Trophoblast cell (in vitro differentiated cells and primary cell): Measurements from ENCODE around the gene EPB41L1.

Experiments used
- DNase-seq, 2 donors: peaks; one replicate each; pipeline ENCODE4 v3.0.0-alpha.2; 2016
- H2AFZ ChIP-seq: 2 replicates; pipeline ENCODE4 v1.6.1; 2013; ENCODE audit warnings: low read length, moderate library complexity, mild to moderate bottlenecking; ENCODE audit not compliant: insufficient read depth, poor library complexity
- H2AK5ac ChIP-seq: 2 replicates; pipeline ENCODE4 v1.6.1; 2013; ENCODE audit warnings: mild to moderate bottlenecking, low read length
- H2BK120ac ChIP-seq: 2 replicates; pipeline ENCODE4 v1.6.1; 2013; ENCODE audit warnings: low read length, mild to moderate bottlenecking, moderate library complexity; ENCODE audit not compliant: insufficient read depth, poor library complexity
- H2BK12ac ChIP-seq: 2 replicates; pipeline ENCODE4 v1.6.1; 2013; ENCODE audit warnings: mild to moderate bottlenecking, low read length, moderate library complexity
- H2BK5ac ChIP-seq: 2 replicates; pipeline ENCODE4 v1.6.1; 2013; ENCODE audit warnings: low read length, low read depth, moderate library complexity, mild to moderate bottlenecking; ENCODE audit not compliant: poor library complexity
- H3K14ac ChIP-seq: 2 replicates; pipeline ENCODE4 v1.6.1; 2013; ENCODE audit warnings: mild to moderate bottlenecking, low read length
- H3K18ac ChIP-seq: 2 replicates; pipeline ENCODE4 v1.6.1; 2013; ENCODE audit warnings: mild to moderate bottlenecking, low read length
- H3K23ac ChIP-seq: 2 replicates; pipeline ENCODE4 v1.6.1; 2013; ENCODE audit warnings: low read length
- H3K27ac ChIP-seq: 2 replicates; pipeline ENCODE4 v1.5.1; 2013; ENCODE audit warnings: low read depth, mild to moderate bottlenecking, inconsistent platforms, low read length, moderate library complexity
- H3K27me3 ChIP-seq: 2 replicates; pipeline ENCODE4 v1.6.1; 2013; ENCODE audit warnings: inconsistent platforms, mild to moderate bottlenecking, low read length, moderate library complexity; ENCODE audit not compliant: insufficient read depth
- H3K36me3 ChIP-seq, 2 experiments: 1 replicate in 1 of 2; 2 replicates in 1 of 2; pipeline ENCODE4 v1.6.1; 2013; ENCODE audit warnings: low read length in 2 of 2, mild to moderate bottlenecking in 2 of 2, moderate library complexity in 1 of 2; ENCODE audit not compliant: insufficient read depth in 2 of 2, control insufficient read depth in 1 of 2
- H3K4ac ChIP-seq: 2 replicates; pipeline ENCODE4 v1.6.1; 2013; ENCODE audit warnings: low read depth, mild to moderate bottlenecking, low read length, moderate library complexity
- H3K4me1 ChIP-seq, 2 experiments: 1 replicate in 1 of 2; 2 replicates in 1 of 2; pipeline ENCODE4 v1.6.1; 2013; ENCODE audit warnings: low read length in 2 of 2, mild to moderate bottlenecking in 2 of 2, moderate library complexity in 1 of 2; ENCODE audit not compliant: insufficient read depth in 2 of 2, control insufficient read depth in 1 of 2
- H3K4me2 ChIP-seq: 2 replicates; pipeline ENCODE4 v1.6.1; 2013; ENCODE audit warnings: inconsistent platforms, mild to moderate bottlenecking, low read length, moderate library complexity
- H3K4me3 ChIP-seq: 2 replicates; pipeline ENCODE4 v1.5.1; 2013; ENCODE audit warnings: mild to moderate bottlenecking, low read depth, low read length, inconsistent platforms
- H3K79me1 ChIP-seq: one replicate; pipeline ENCODE4 v1.6.1; 2013; ENCODE audit warnings: low read length
- H3K79me2 ChIP-seq: 2 replicates; pipeline ENCODE4 v1.6.1; 2013; ENCODE audit warnings: low read length, mild to moderate bottlenecking; ENCODE audit not compliant: control insufficient read depth, insufficient read depth, poor library complexity
- H3K9ac ChIP-seq: 2 replicates; pipeline ENCODE4 v1.6.1; 2013; ENCODE audit warnings: mild to moderate bottlenecking, low read length
- H3K9me3 ChIP-seq: 2 replicates; pipeline ENCODE4 v1.6.1; 2013; ENCODE audit warnings: low read depth, mild to moderate bottlenecking, control low read depth, inconsistent platforms, low read length; ENCODE audit not compliant: insufficient read depth
- H4K12ac ChIP-seq: 2 replicates; pipeline ENCODE4 v1.6.1; 2013; ENCODE audit warnings: low read depth, mild to moderate bottlenecking, low read length, moderate library complexity
- H4K8ac ChIP-seq: 2 replicates; pipeline ENCODE4 v1.6.1; 2013; ENCODE audit warnings: low read depth, mild to moderate bottlenecking, low read length, moderate library complexity
- H4K91ac ChIP-seq: one replicate; pipeline ENCODE4 v1.6.1; 2013; ENCODE audit warnings: low read depth, mild to moderate bottlenecking, low read length, moderate library complexity
- WGBS: extraction: QIAGEN DNeasy Blood & Tissue Kit; methylation state at CpG from one replicate; pipeline ENCODE4 v1.1.7; 2013; ENCODE audit warnings: missing lambda C conversion rate; ENCODE audit not compliant: insufficient read length, insufficient coverage; ENCODE audit errors: extremely low coverage; 5-methylcytosine and 5-hydroxymethylcytosine counted together

EPB41L1 gene

GRCh38 chr20:36275011-36275410, 120.5 kb downstream of the EPB41L1 start:
- no peak overlapping the region for H3K9ac ChIP-seq
- no peak overlapping the region for H2BK5ac ChIP-seq
- H4K12ac ChIP-seq: no peak overlapping the region
- H3K4me1 ChIP-seq: no peaks in the 10 kb centered on the region
- no peaks in the 10 kb centered on the region for H3K36me3 ChIP-seq
- no peak overlapping the region for H3K4me2 ChIP-seq
- no peak overlapping the region for H3K4ac ChIP-seq
- no peak overlapping the region for H4K8ac ChIP-seq
- no peaks in the 10 kb centered on the region for H3K79me1 ChIP-seq
- no peak overlapping the region for H3K18ac ChIP-seq
- H3K14ac ChIP-seq: no peak overlapping the region
- no peaks in the 10 kb centered on the region for H3K79me2 ChIP-seq
- H3K23ac ChIP-seq: no peak overlapping the region
- H4K91ac ChIP-seq: no peak overlapping the region
- no peak overlapping the region for H2BK120ac ChIP-seq
- H3K4me3 ChIP-seq: no peak overlapping the region
- no peaks in the 10 kb centered on the region for H3K9me3 ChIP-seq
- no peak overlapping the region for H2AFZ ChIP-seq
- no CpG with 5 or more reads among the region's 5 CpGs for WGBS
- no peak overlapping the region for H2AK5ac ChIP-seq
- DNase-seq: no peak
- no peak overlapping the region for H2BK12ac ChIP-seq
- H3K27ac ChIP-seq: no peak overlapping the region
- H3K27me3 ChIP-seq: no peaks in the 10 kb centered on the region

GRCh38 chr20:36275441-36276189, 121.1 kb downstream of the EPB41L1 start:
- Histone ChIP-seq H2AFZ (no peak overlapping the region), H3K4me3 (no peak overlapping the region), H2BK120ac (no peak overlapping the region), H3K79me2 (no peaks in the 10 kb centered on the region), H2AK5ac (no peak overlapping the region), H3K9me3 (no peaks in the 10 kb centered on the region), H3K4ac (no peak overlapping the region), H3K36me3 (no peaks in the 10 kb centered on the region), H3K27ac (no peak overlapping the region), H4K8ac (no peak overlapping the region), H3K14ac (no peak overlapping the region), H4K12ac (no peak overlapping the region), H2BK12ac (no peak overlapping the region), H3K79me1 (no peaks in the 10 kb centered on the region), H4K91ac (no peak overlapping the region), H3K18ac (no peak overlapping the region), H3K4me1 (no peaks in the 10 kb centered on the region), H3K9ac (peak overlapping the region; percentile 15), H3K4me2 (no peak overlapping the region), H3K23ac (no peak overlapping the region), H2BK5ac (no peak overlapping the region), H3K27me3 (no peaks in the 10 kb centered on the region)
- DNase-seq: no peak
- WGBS: no CpG with 5 or more reads among the region's 12 CpGs

- no peak overlapping the region for H2BK120ac ChIP-seq
- H4K8ac ChIP-seq: no peak overlapping the region
- no CpG with 5 or more reads among the region's 9 CpGs for WGBS
- no peaks in the 10 kb centered on the region for H3K4me1 ChIP-seq
- no peak overlapping the region for H3K4me2 ChIP-seq
- H3K23ac ChIP-seq: no peak overlapping the region
- no peaks in the 10 kb centered on the region for H3K36me3 ChIP-seq
- H3K9me3 ChIP-seq: no peaks in the 10 kb centered on the region
- H3K27me3 ChIP-seq: no peaks in the 10 kb centered on the region
- H3K4me3 ChIP-seq: no peak overlapping the region
- no peak for DNase-seq
- H4K91ac ChIP-seq: no peak overlapping the region
- no peaks in the 10 kb centered on the region for H3K79me2 ChIP-seq
- no peak overlapping the region for H3K9ac ChIP-seq
- no peak overlapping the region for H2BK5ac ChIP-seq
- H2BK12ac ChIP-seq: no peak overlapping the region
- H4K12ac ChIP-seq: no peak overlapping the region
- H3K14ac ChIP-seq: no peak overlapping the region
- H3K18ac ChIP-seq: no peak overlapping the region
- no peak overlapping the region for H2AK5ac ChIP-seq
- H3K79me1 ChIP-seq: no peaks in the 10 kb centered on the region
- no peak overlapping the region for H2AFZ ChIP-seq
- H3K27ac ChIP-seq: no peak overlapping the region
- H3K4ac ChIP-seq: no peak overlapping the region
These were observed 123.0 kb downstream of the EPB41L1 start for GRCh38 chr20:36277546-36277945.

GRCh38 chr20:36279362-36279761, 124.8 kb downstream of the EPB41L1 start:
- Histone ChIP-seq H2BK5ac (no peak overlapping the region), H4K91ac (no peak overlapping the region), H4K12ac (no peak overlapping the region), H3K4me3 (no peak overlapping the region), H3K4ac (no peak overlapping the region), H3K9ac (no peak overlapping the region), H3K36me3 (no peaks in the 10 kb centered on the region), H2BK12ac (no peak overlapping the region), H2BK120ac (no peak overlapping the region), H3K9me3 (no peaks in the 10 kb centered on the region), H3K27ac (no peak overlapping the region), H3K79me2 (no peaks in the 10 kb centered on the region), H2AFZ (no peak overlapping the region), H2AK5ac (no peak overlapping the region), H3K79me1 (no peaks in the 10 kb centered on the region), H4K8ac (no peak overlapping the region), H3K23ac (no peak overlapping the region), H3K4me2 (no peak overlapping the region), H3K14ac (no peak overlapping the region), H3K18ac (no peak overlapping the region), H3K4me1 (no peaks in the 10 kb centered on the region), H3K27me3 (no peaks in the 10 kb centered on the region)
- no peak for DNase-seq
- no CpG with 5 or more reads among the region's 5 CpGs for WGBS
